ENCODE data around the gene MT1B. TPM values are rescaled to one million over a fixed set of nuclear protein-coding genes. Genes with fewer than 3 reads are reported as not detected.
A peak's percentile ranks its signal among the peaks of the same experiment; 100 is the strongest.

The MT1B gene
- total RNA-seq, 1 experiment from 2014 or later = not detected

GRCh38 chr16:56700195-56700594, 48.5 kb downstream of the MT1B start:
- no peak for ATAC-seq
- no peak for DNase-seq (ENCODE audit: low read depth, low spot score)
- Histone ChIP-seq H3K4me1 (ENCODE audit: control insufficient read depth in 1 of 2, insufficient read depth in 2 of 2, low read length in 2 of 2) (peaks cover 0 to 11% of the 10 kb centered on the region in 2 experiments; a peak in 3 of 4 replicates), H3K9ac (ENCODE audit: low read length) (no peak overlapping the region), H3K9me2 (ENCODE audit: insufficient read depth) (no peaks in the 10 kb centered on the region), H3K36me3 (ENCODE audit: control insufficient read depth in 1 of 2, insufficient read depth in 2 of 2, low read length in 2 of 2) (no peaks in the 10 kb centered on the region), H3K4me3 (replicated peaks in 1 of 2; ENCODE audit: low read depth in 1 of 2, low read length in 2 of 2) (no peak overlapping the region), H3K79me2 (ENCODE audit: insufficient read depth, low read length) (no peaks in the 10 kb centered on the region), H3K27ac (ENCODE audit: low read depth, low read length) (no peak overlapping the region), H3K4me2 (ENCODE audit: low read length) (no peak overlapping the region), H3K27me3 (ENCODE audit: insufficient read depth, low read length) (no peaks in the 10 kb centered on the region), H4K20me1 (ENCODE audit: insufficient read depth) (no peaks in the 10 kb centered on the region), H3K9me3 (ENCODE audit: control insufficient read depth in 1 of 2, insufficient read depth in 1 of 2, low read depth in 1 of 2, low read length in 2 of 2) (no peaks in the 10 kb centered on the region), H2AFZ (ENCODE audit: low read depth, low read length, poor library complexity, severe bottlenecking) (peak overlapping the region; percentile 61)
- ChIA-PET CTCF (interaction anchor here (1.1 to 4.0 kb wide), 3 partner anchors 95 to 344 kb away, joined by 3 to 65 read pairs (median 37); no protein-coding TSS in a partner anchor), RAD21 (ENCODE audit: low non-redundant PET in 1 of 2, low total read pairs in 2 of 2, uncharacterized antibody in 2 of 2, unreplicated experiment in 2 of 2) (interaction anchor here (0.7 to 1.2 kb wide), 3 partner anchors 38 to 186 kb away, joined by 3 read pairs; partner anchors contain the start of gene MT1E (in 1 of the 2)), POLR2A (interaction anchor here (0.7 to 2.7 kb wide), 4 partner anchors 27 to 95 kb away, joined by 3 to 24 read pairs (median 8); partner anchors contain the start of gene MT1E)
- TF ChIP-seq SIN3A (IDR thresholded peaks at IDR 0.05; ENCODE audit: low read depth) (no peak), ZFX (IDR thresholded peaks at IDR 0.05) (no peak), REST (IDR thresholded peaks at IDR 0.05; ENCODE audit: low read depth) (no peak), CEBPB (IDR thresholded peaks at IDR 0.05; ENCODE audit: low read depth) (no peak), FOSL1 (IDR thresholded peaks at IDR 0.05; ENCODE audit: low read depth) (no peak), TCF7L2 (IDR thresholded peaks at IDR 0.05; ENCODE audit: borderline replicate concordance, extremely low read depth, insufficient read depth, insufficient read length) (no peak), ATF3 (IDR thresholded peaks at IDR 0.05) (no peak), RAD21 (IDR thresholded peaks at IDR 0.05; ENCODE audit: low read depth) (no peak), JUND (IDR thresholded peaks at IDR 0.05) (no peak), EGR1 (IDR thresholded peaks at IDR 0.05; ENCODE audit: low read depth) (no peak), SRF (IDR thresholded peaks at IDR 0.05; ENCODE audit: low read depth) (no peak), EZH2phosphoT487 (IDR thresholded peaks at IDR 0.05; ENCODE audit: borderline replicate concordance) (no peak), SP1 (IDR thresholded peaks at IDR 0.05; ENCODE audit: low read depth) (no peak), CBX3 (IDR thresholded peaks at IDR 0.05; ENCODE audit: low read depth) (no peak), POLR2AphosphoS5 (IDR thresholded peaks at IDR 0.05; ENCODE audit: low read depth, low read length) (no peak)
- TF ChIP-seq, protein P1, sequence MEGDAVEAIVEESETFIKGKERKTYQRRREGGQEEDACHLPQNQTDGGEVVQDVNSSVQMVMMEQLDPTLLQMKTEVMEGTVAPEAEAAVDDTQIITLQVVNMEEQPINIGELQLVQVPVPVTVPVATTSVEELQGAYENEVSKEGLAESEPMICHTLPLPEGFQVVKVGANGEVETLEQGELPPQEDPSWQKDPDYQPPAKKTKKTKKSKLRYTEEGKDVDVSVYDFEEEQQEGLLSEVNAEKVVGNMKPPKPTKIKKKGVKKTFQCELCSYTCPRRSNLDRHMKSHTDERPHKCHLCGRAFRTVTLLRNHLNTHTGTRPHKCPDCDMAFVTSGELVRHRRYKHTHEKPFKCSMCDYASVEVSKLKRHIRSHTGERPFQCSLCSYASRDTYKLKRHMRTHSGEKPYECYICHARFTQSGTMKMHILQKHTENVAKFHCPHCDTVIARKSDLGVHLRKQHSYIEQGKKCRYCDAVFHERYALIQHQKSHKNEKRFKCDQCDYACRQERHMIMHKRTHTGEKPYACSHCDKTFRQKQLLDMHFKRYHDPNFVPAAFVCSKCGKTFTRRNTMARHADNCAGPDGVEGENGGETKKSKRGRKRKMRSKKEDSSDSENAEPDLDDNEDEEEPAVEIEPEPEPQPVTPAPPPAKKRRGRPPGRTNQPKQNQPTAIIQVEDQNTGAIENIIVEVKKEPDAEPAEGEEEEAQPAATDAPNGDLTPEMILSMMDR (IDR thresholded peaks at IDR 0.05 in 2 of 3, conservative IDR thresholded peaks at IDR 0.05 in 1 of 3; ENCODE audit: borderline replicate concordance in 1 of 3, insufficient read depth in 1 of 3, low read depth in 2 of 3, low read length in 2 of 3) = no peak
- BruUV-seq (replicated peaks) = no TSS peak
- intact Hi-C loops (cut with micrococcal nuclease) = loop anchor here (5.0 to 10.0 kb wide), 3 partner anchors 188 to 988 kb away; no protein-coding TSS in a partner anchor
